BE2C (cell line): ENCODE measurements around the gene USH1G.

Source experiments
- DNase-seq: peaks from one replicate; pipeline ENCODE4 v3.0.0-alpha.2; 2020
- H3K27me3 ChIP-seq: fragments of 250-450 bp; sonication (Bioruptor Pico); 2 replicates; pipeline ENCODE4 v1.5.1; 2020; ENCODE audit warnings: mild to moderate bottlenecking
- H3K36me3 ChIP-seq: fragments of 250-450 bp; sonication (Bioruptor Pico); 2 replicates; pipeline ENCODE4 v1.5.1; 2020; ENCODE audit warnings: mild to moderate bottlenecking
- H3K4me1 ChIP-seq: fragments of 250-450 bp; sonication (Bioruptor Pico); 2 replicates; pipeline ENCODE4 v1.5.1; 2020
- H3K4me3 ChIP-seq: 2 replicates; pipeline ENCODE4 v1.5.1; 2011; ENCODE audit warnings: low read depth, low read length
- H3K9me3 ChIP-seq: fragments of 250-450 bp; sonication (Bioruptor Pico); 2 replicates; pipeline ENCODE4 v1.5.1; 2020
- TF ChIP-seq, protein P1 (sequence below): IDR thresholded peaks from 2 replicates; pipeline ENCODE4 v1.5.1; 2012; ENCODE audit warnings: mild to moderate bottlenecking, low read depth, low read length

The USH1G gene

DNA sequence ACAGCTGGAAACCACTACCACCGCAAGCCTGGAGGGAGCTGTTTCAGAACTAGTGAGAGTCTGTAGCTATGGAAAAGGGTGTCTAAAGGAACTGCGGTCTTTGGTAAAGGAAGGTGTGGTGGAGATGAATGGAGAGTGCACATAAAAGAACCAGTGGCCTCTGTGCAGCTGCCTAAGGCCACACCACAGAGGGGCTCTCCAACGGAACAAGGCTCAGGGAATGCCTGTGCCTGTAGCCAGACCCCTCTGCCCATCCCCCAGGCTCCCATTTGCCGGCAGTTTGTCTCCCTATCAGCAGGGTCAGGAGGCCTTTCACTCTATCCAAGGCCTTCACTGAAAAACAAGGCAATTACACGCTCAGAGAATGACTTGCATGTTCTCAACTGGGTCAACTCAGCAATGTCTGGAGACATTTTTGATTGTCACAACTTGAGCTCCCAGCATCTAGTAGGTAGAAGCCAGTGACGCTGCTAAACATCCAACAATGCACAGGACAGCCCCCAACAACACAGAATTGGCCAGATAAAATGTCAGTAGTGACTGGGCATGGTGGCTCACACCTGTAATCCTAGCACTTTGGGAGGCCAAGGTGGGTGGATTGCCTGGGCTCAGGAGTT is 47.0 kb downstream of the USH1G start:
- Histone ChIP-seq H3K4me3 (no peak overlapping the region), H3K27me3 (no peaks in the 10 kb centered on the region; the same call in 1 of the 2 replicates), H3K4me1 (peaks cover 4% of the 10 kb centered on the region), H3K9me3 (no peaks in the 10 kb centered on the region), H3K36me3 (no peaks in the 10 kb centered on the region)
- no peak for DNase-seq
- TF ChIP-seq, protein P1, sequence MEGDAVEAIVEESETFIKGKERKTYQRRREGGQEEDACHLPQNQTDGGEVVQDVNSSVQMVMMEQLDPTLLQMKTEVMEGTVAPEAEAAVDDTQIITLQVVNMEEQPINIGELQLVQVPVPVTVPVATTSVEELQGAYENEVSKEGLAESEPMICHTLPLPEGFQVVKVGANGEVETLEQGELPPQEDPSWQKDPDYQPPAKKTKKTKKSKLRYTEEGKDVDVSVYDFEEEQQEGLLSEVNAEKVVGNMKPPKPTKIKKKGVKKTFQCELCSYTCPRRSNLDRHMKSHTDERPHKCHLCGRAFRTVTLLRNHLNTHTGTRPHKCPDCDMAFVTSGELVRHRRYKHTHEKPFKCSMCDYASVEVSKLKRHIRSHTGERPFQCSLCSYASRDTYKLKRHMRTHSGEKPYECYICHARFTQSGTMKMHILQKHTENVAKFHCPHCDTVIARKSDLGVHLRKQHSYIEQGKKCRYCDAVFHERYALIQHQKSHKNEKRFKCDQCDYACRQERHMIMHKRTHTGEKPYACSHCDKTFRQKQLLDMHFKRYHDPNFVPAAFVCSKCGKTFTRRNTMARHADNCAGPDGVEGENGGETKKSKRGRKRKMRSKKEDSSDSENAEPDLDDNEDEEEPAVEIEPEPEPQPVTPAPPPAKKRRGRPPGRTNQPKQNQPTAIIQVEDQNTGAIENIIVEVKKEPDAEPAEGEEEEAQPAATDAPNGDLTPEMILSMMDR: no peak

DNA sequence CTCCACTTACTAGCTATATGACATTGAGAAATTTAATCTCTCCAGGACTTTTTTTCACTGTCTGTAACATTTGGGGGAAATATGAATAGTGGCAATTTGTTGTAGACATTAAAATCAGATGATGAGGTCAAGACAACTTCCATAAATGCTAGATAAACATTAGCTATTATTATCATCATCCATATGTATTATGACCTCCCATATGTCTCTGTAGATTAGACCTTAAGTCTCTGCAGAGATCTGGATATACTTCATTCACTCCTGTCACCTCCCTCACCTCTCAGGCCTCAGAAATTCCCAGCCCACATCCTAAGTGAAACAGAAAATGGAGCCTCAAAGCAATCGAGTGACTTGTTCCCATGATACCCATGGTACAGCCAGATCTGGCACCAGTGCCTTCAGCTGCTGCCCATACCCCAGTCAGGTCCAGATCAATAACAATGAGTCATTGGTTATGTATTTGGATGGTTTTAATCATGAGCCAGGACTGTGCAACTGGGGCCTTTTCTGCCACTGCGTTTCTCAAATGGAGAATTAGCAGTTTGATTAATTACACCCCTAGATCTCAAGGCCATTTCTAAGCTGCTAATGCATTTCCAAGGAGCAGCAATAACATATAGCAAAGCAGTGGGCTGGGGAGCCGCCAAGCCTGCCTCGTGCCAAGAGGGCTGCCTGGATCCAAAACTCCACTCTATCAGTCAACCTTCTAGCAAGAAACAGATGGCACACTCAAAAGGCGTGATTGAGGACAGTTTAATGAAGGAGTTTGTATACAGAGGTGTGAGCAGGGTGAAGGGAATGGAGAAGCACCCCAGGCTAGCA is 47.7 kb downstream of the USH1G start:
- H3K36me3 ChIP-seq: no peaks in the 10 kb centered on the region
- no peak for DNase-seq
- no peak overlapping the region for H3K4me3 ChIP-seq
- H3K27me3 ChIP-seq: no peaks in the 10 kb centered on the region
- H3K9me3 ChIP-seq: no peaks in the 10 kb centered on the region
- TF ChIP-seq, protein P1: no peak
- peaks cover 4% of the 10 kb centered on the region for H3K4me1 ChIP-seq

DNA sequence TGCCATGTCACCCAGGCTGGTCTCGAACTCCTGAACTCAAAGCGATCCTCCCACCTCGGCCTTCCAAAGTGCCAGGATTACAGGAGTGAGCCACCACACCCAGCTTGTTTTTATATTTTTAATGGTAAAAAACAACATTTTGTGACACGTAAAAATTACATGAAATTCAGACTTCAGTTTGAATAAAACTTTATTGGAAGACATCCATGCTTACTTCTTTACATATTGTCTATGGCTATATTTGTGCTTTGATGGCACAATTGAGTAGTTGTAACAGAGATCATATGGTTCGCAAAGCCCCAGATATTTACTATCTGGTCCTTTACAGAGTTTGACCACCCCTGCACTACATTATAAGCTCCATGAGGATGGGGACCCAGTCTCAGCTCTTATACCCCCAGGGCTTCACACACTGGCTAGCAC is 48.4 kb downstream of the USH1G start:
- H3K4me3 ChIP-seq: no peak overlapping the region
- H3K36me3 ChIP-seq: no peaks in the 10 kb centered on the region
- DNase-seq: no peak
- no peaks in the 10 kb centered on the region for H3K27me3 ChIP-seq
- no peaks in the 10 kb centered on the region for H3K9me3 ChIP-seq
- TF ChIP-seq, protein P1: no peak
- peaks cover 4% of the 10 kb centered on the region for H3K4me1 ChIP-seq

DNA sequence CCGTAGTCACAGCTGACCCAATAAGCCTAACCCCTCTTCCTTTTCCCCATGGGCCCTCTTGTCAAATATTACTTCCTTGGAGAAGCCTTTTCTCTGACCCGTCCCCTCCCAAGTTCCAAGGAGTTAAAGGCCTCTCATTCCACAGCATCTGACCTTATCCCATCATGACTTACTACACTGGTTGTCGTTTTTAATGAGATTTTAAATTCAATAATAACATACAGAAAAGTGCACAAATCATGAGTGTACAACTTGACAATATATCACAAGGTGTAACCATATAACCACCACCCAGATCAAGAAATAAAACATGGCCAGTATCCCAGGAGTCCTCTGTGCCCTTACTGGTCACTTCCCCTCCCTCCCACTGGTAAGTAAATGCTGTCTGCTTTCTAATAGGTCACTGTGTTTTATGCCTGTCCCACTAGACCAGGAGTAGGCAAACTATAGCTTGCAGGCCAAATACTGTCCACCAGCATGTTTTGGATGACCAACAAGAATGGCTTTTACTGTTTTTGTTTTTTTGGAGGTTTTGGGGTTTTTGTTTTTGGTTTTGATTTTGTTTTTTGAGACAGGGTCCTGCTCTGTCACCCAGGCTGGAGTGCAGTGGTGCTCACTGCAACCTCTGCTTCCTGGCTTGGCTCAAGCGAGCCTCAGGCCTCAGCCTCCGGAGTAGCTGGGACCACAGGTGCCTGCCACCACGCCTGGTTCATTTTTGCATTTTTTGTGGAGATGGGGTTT is 49.0 kb downstream of the USH1G start:
- Histone ChIP-seq H3K4me3 (peak overlapping the region; percentile 74), H3K36me3 (no peaks in the 10 kb centered on the region), H3K27me3 (no peaks in the 10 kb centered on the region), H3K9me3 (no peaks in the 10 kb centered on the region), H3K4me1 (peaks cover 4% of the 10 kb centered on the region)
- DNase-seq: no peak
- TF ChIP-seq, protein P1: no peak

DNA sequence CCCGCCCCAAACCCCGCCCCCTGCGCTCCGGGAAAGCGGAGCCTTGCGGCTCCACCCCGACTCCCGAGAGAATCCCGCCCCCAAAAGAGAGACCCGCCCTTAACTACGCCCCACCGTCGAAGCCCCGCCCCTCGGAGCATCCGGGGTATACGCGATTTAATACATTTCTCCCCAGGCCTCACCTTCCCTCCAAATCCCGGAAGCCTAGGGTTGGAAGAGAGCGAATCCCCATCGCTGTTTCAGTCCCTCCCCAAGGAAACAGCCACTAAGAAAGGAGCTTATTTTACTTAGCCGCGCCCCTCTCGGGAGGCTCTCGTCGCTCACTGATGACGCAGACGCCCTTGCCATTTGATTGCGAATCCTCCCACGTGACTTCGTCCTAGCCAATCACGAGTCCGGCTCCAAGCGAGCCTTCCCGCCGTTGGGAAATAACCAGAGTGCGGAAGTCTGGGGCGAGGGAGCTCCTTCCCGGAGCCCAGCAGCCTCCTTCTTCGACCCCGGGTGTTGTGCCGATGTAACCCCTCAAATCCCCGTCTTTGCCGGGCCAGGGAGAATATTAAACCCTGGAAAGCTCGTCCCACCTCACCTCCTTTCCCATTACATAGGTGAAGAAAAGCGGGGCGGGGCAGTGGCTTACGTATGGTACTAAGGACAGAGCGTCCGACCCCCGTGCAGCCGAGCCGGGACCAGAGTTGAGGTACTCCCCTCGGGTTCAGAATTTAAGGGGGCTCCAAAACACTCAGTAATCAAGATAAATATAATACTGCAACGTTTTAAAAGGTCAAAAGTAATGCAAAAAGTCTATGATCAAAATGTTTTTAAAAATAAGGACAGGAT is 49.8 kb downstream of the USH1G start:
- Histone ChIP-seq H3K27me3 (no peaks in the 10 kb centered on the region), H3K4me1 (peaks cover 4% of the 10 kb centered on the region), H3K36me3 (no peaks in the 10 kb centered on the region), H3K4me3 (peak overlapping the region; percentile 75), H3K9me3 (no peaks in the 10 kb centered on the region)
- peak; percentile 99 for DNase-seq
- TF ChIP-seq, protein P1: no peak
